HCT116 (cell line): Measurements from ENCODE around the gene POLRMT. TPM values are rescaled to one million over a fixed set of nuclear protein-coding genes. Genes with fewer than 3 reads are reported as not detected.

ENCODE experiments used
- ATAC-seq: fragments of 200-7000 bp; cut with Tn5 transposase; 2 replicates; pipeline ENCODE4 v1.9.1; 2020; ENCODE audit warnings: mild to moderate bottlenecking, moderate library complexity
- BruUV-seq: library from RNA; stranded (reverse); fragments of 400-500 nt; replicated peaks from 2 replicates; lab custom pipeline; 2021; lab: Mats Ljungman, UMichigan
- CTCF ChIA-PET: fragments of 300-600 bp; sonication (Branson Sonifier 250); formaldehyde crosslinking; loops from one replicate; lab custom pipeline; 2021; ENCODE audit warnings: antibody characterized with exemption; lab: Charles Lee
- POLR2A ChIA-PET: fragments of 300-600, 350-600 bp; sonication (Branson Sonifier 250); formaldehyde crosslinking; loops from one replicate; lab custom pipeline; 2021; ENCODE audit warnings: antibody characterized with exemption; lab: Charles Lee
- RAD21 ChIA-PET, 2 experiments: fragments of 300-600 bp; sonication (Branson Sonifier 250); formaldehyde crosslinking; loops; one replicate each; lab custom pipeline; 2023; ENCODE audit warnings: low total read pairs in 2 of 2; ENCODE audit not compliant: uncharacterized antibody in 2 of 2, unreplicated experiment in 2 of 2, low non-redundant PET in 1 of 2; lab: Charles Lee
- DNase-seq: peaks from one replicate; pipeline ENCODE4 v3.0.0-alpha.2; 2010; ENCODE audit warnings: low read depth, low spot score
- H2AFZ ChIP-seq: fragments of 200-600 bp; shearing (Covaris generic), sonication (generic); 2 replicates; pipeline ENCODE4 v1.6.1; 2017; ENCODE audit warnings: low read depth, mixed run types, mixed read lengths, antibody characterized with exemption, low read length; ENCODE audit not compliant: poor library complexity, severe bottlenecking
- H3K27ac ChIP-seq: 2 replicates; pipeline ENCODE4 v1.5.1; 2012; ENCODE audit warnings: low read depth, low read length
- H3K27me3 ChIP-seq: fragments of 200-600 bp; sonication (generic); 2 replicates; pipeline ENCODE4 v1.6.1; 2016; ENCODE audit warnings: mixed run types, low read length, mixed read lengths; ENCODE audit not compliant: insufficient read depth
- H3K36me3 ChIP-seq, 2 experiments: fragments of 200-500 bp in 1 of 2; fragments of 200-600 bp in 1 of 2; sonication (Bioruptor generic) in 1 of 2; sonication (generic) in 1 of 2; 2 replicates each; pipeline versions ENCODE4 v1.5.1 to v1.6.1; 2014 to 2016; ENCODE audit warnings: low read length in 2 of 2, inconsistent platforms in 1 of 2, mixed read lengths in 1 of 2, mixed run types in 1 of 2; ENCODE audit not compliant: insufficient read depth in 2 of 2, control insufficient read depth in 1 of 2
- H3K4me1 ChIP-seq, 2 experiments: fragments of 200-600 bp in 1 of 2; sonication (generic) in 1 of 2; 2 replicates each; pipeline versions ENCODE4 v1.5.1 to v1.6.1; 2012 to 2017; ENCODE audit warnings: low read length in 2 of 2, inconsistent platforms in 1 of 2, mild to moderate bottlenecking in 1 of 2, mixed read lengths in 1 of 2, mixed run types in 1 of 2, moderate library complexity in 1 of 2; ENCODE audit not compliant: insufficient read depth in 2 of 2, control insufficient read depth in 1 of 2
- H3K4me2 ChIP-seq: fragments of 200-600 bp; sonication (generic); 2 replicates; pipeline ENCODE4 v1.6.1; 2017; ENCODE audit warnings: mixed run types, low read length, mixed read lengths
- H3K4me3 ChIP-seq, 2 experiments: fragments of 200-600 bp in 1 of 2; sonication (generic) in 1 of 2; replicated peaks in 1 of 2; 2 replicates each; pipeline ENCODE4 v1.5.1; 2011 to 2016; ENCODE audit warnings: low read length in 2 of 2, control low read depth in 1 of 2, low read depth in 1 of 2, mild to moderate bottlenecking in 1 of 2, mixed read lengths in 1 of 2, mixed run types in 1 of 2
- H3K79me2 ChIP-seq: fragments of 200-600 bp; sonication (generic); 2 replicates; pipeline ENCODE4 v1.6.1; 2017; ENCODE audit warnings: mild to moderate bottlenecking, mixed run types, low read length, moderate library complexity, mixed read lengths; ENCODE audit not compliant: insufficient read depth
- H3K9ac ChIP-seq: fragments of 200-600 bp; sonication (generic); 2 replicates; pipeline ENCODE4 v1.6.1; 2016; ENCODE audit warnings: low read length, mixed read lengths
- H3K9me2 ChIP-seq: fragments of 200-600 bp; sonication (generic), shearing (Covaris generic); 2 replicates; pipeline ENCODE4 v1.6.1; 2017; ENCODE audit warnings: mixed run types, mild to moderate bottlenecking, moderate library complexity; ENCODE audit not compliant: insufficient read depth
- H3K9me3 ChIP-seq, 2 experiments: fragments of 200-500 bp in 1 of 2; fragments of 200-600 bp in 1 of 2; sonication (Bioruptor generic) in 1 of 2; sonication (generic) in 1 of 2; 2 replicates each; pipeline ENCODE4 v1.6.1; 2014 to 2017; ENCODE audit warnings: low read length in 2 of 2, mixed read lengths in 2 of 2, inconsistent platforms in 1 of 2, low read depth in 1 of 2, mild to moderate bottlenecking in 1 of 2, mixed run types in 1 of 2, moderate library complexity in 1 of 2; ENCODE audit not compliant: control insufficient read depth in 1 of 2, insufficient read depth in 1 of 2
- H4K20me1 ChIP-seq: fragments of 200-600 bp; sonication (generic), shearing (Covaris generic); 2 replicates; pipeline ENCODE4 v1.6.1; 2017; ENCODE audit warnings: mixed run types, mild to moderate bottlenecking, moderate library complexity; ENCODE audit not compliant: insufficient read depth
- CEBPB ChIP-seq: IDR thresholded peaks from 2 replicates; pipeline ENCODE4 v1.6.1; 2012; ENCODE audit warnings: low read depth
- ELF1 ChIP-seq: IDR thresholded peaks from 2 replicates; pipeline ENCODE4 v1.6.1; 2012; ENCODE audit warnings: low read depth, borderline replicate concordance
- EZH2phosphoT487 ChIP-seq: fragments of 200-600 bp; IDR thresholded peaks from 2 replicates; pipeline ENCODE4 v1.6.1; 2018; ENCODE audit warnings: antibody characterized with exemption, borderline replicate concordance
- FOSL1 ChIP-seq: IDR thresholded peaks from 2 replicates; pipeline ENCODE4 v1.6.1; 2012; ENCODE audit warnings: low read depth
- POLR2AphosphoS5 ChIP-seq: IDR thresholded peaks from 2 replicates; pipeline ENCODE4 v1.6.1; 2011; ENCODE audit warnings: mild to moderate bottlenecking, low read depth, low read length, moderate library complexity
- YY1 ChIP-seq: IDR thresholded peaks from 2 replicates; pipeline ENCODE4 v1.6.1; 2011; ENCODE audit warnings: low read length, low read depth, moderate library complexity, mild to moderate bottlenecking; ENCODE audit not compliant: insufficient replicate concordance; ENCODE audit errors: extremely low read depth
- ZFX ChIP-seq: fragments of 450-650 bp; IDR thresholded peaks from 2 replicates; pipeline ENCODE4 v1.6.1; 2017
- ZNF274 ChIP-seq: fragments of 200-500 bp; sonication (Bioruptor generic); IDR thresholded peaks from 2 replicates; pipeline ENCODE4 v1.6.1; 2014; ENCODE audit warnings: mild to moderate bottlenecking, low read depth, low read length, inconsistent platforms
- intact Hi-C: fragments of 100-400 bp; cut with micrococcal nuclease; formaldehyde crosslinking; loops from 2 replicates; pipeline ENCODE4 v1.10.0; 2022
- total RNA-seq: library from RNA; stranded (reverse); gene quantifications from one replicate; pipeline ENCODE4 v1.2.1, GENCODE V29; 2021; ENCODE audit not compliant: unreplicated experiment
- TF ChIP-seq, protein P1 (sequence below): IDR thresholded peaks from 2 replicates; pipeline ENCODE4 v1.6.1; 2012; ENCODE audit warnings: low read depth
- TF ChIP-seq, protein P2 (sequence below): IDR thresholded peaks from 2 replicates; pipeline ENCODE4 v1.6.1; 2011; ENCODE audit warnings: mild to moderate bottlenecking, low read length, moderate library complexity; ENCODE audit not compliant: insufficient replicate concordance; ENCODE audit errors: extremely low read depth

Gene POLRMT
- total RNA-seq, 1 experiment from 2014 or later, result 138 TPM

DNA sequence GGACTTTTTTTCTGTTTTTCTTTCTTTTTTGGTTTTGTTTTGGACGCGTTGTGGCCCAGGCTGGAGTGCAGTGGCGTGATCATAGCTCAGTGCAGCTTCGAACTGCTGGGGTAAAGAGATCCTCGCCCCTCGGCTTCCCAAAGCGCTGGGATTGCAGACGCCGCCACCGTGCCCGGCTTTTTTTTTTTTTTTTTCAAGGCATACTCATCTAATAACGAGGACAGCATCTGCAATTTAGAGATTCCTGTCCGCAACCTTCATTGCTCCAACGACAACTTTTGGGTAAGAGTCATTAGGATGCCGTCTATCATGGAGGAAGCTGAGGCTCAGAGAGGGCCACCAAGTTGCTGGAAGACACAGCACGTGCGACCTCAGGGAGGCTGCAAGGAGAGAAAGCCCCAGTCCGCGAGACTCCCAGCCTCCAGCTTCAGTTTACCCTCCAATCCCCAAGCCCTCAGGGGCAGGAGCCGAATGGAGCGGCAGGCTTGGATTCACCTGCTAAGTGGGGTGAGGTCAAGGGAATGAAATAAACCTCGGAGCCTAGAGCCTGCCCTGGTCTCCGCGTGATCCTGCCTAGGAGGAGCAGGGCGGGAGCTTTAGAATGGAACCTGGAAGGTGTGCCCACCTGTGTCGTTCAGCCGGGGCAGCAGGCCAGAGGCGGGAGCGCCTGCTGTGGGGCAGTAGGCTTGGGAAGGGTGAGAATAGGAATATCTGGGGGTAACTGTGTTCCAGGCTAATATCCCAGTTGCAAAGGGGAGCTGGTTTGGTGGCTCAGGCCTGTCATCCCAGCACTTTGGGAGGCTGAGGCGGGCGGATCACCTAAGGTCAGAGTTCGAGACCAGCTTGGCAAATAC, 676 bp upstream of the POLRMT start:
- TF ChIP-seq ELF1, result no peak
- TF ChIP-seq, protein P1, sequence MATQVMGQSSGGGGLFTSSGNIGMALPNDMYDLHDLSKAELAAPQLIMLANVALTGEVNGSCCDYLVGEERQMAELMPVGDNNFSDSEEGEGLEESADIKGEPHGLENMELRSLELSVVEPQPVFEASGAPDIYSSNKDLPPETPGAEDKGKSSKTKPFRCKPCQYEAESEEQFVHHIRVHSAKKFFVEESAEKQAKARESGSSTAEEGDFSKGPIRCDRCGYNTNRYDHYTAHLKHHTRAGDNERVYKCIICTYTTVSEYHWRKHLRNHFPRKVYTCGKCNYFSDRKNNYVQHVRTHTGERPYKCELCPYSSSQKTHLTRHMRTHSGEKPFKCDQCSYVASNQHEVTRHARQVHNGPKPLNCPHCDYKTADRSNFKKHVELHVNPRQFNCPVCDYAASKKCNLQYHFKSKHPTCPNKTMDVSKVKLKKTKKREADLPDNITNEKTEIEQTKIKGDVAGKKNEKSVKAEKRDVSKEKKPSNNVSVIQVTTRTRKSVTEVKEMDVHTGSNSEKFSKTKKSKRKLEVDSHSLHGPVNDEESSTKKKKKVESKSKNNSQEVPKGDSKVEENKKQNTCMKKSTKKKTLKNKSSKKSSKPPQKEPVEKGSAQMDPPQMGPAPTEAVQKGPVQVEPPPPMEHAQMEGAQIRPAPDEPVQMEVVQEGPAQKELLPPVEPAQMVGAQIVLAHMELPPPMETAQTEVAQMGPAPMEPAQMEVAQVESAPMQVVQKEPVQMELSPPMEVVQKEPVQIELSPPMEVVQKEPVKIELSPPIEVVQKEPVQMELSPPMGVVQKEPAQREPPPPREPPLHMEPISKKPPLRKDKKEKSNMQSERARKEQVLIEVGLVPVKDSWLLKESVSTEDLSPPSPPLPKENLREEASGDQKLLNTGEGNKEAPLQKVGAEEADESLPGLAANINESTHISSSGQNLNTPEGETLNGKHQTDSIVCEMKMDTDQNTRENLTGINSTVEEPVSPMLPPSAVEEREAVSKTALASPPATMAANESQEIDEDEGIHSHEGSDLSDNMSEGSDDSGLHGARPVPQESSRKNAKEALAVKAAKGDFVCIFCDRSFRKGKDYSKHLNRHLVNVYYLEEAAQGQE, result no peak
- no peak for TF ChIP-seq ZFX
- no peak for TF ChIP-seq POLR2AphosphoS5
- TF ChIP-seq, protein P2, sequence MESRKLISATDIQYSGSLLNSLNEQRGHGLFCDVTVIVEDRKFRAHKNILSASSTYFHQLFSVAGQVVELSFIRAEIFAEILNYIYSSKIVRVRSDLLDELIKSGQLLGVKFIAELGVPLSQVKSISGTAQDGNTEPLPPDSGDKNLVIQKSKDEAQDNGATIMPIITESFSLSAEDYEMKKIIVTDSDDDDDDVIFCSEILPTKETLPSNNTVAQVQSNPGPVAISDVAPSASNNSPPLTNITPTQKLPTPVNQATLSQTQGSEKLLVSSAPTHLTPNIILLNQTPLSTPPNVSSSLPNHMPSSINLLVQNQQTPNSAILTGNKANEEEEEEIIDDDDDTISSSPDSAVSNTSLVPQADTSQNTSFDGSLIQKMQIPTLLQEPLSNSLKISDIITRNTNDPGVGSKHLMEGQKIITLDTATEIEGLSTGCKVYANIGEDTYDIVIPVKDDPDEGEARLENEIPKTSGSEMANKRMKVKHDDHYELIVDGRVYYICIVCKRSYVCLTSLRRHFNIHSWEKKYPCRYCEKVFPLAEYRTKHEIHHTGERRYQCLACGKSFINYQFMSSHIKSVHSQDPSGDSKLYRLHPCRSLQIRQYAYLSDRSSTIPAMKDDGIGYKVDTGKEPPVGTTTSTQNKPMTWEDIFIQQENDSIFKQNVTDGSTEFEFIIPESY, result no peak
- TF ChIP-seq CEBPB, result no peak
- no peak for TF ChIP-seq EZH2phosphoT487
- no peak for TF ChIP-seq FOSL1
- TF ChIP-seq ZNF274, result no peak
- no peak for TF ChIP-seq YY1
- RAD21 ChIA-PET, result interaction anchor here in 1 of 2 experiments (0.6 kb wide), 1 partner anchor 119 kb away, joined by 4 read pairs; no protein-coding TSS in a partner anchor
- H3K9me2 ChIP-seq, result no peaks in the 10 kb centered on the region
- peaks cover 8 to 22% of the 10 kb centered on the region in 2 experiments; a peak in 3 of 4 replicates for H3K4me1 ChIP-seq
- POLR2A ChIA-PET, result no interaction called here
- peaks cover 39% of the 10 kb centered on the region for H3K79me2 ChIP-seq
- H3K4me2 ChIP-seq, result peak overlapping the region; percentile 85
- H3K36me3 ChIP-seq, result peaks cover 9 to 22% of the 10 kb centered on the region in 2 experiments
- no peaks in the 10 kb centered on the region for H3K9me3 ChIP-seq
- H3K27me3 ChIP-seq, result no peaks in the 10 kb centered on the region
- H4K20me1 ChIP-seq, result no peaks in the 10 kb centered on the region
- H3K27ac ChIP-seq, result peak overlapping the region; percentile 65
- intact Hi-C loops, result no loop called here
- ATAC-seq (no peak; the same call in 1 of the 2 replicates), DNase-seq (no peak)
- CTCF ChIA-PET, result interaction anchor here (1.3 kb wide), 1 partner anchor 123 kb away, joined by 3 read pairs; no protein-coding TSS in a partner anchor
- H2AFZ ChIP-seq, result no peak overlapping the region
- H3K9ac ChIP-seq, result peak overlapping the region; percentile 72
- BruUV-seq, result TSS peak; percentile 79
- peak overlapping the region; percentile 85 to 97 for H3K4me3 ChIP-seq
